Type B pancreatic cell (in vitro differentiated cells): ENCODE results near the gene GNB3. TPM values are rescaled to one million over a fixed set of nuclear protein-coding genes. Genes with fewer than 3 reads are reported as not detected.
"Not testable (repeated sequence)": the region's sequence is repeated elsewhere in the genome, so short reads cannot be mapped to it uniquely, and the experiment has no call there.

Experiments
- DNase-seq: peaks from one replicate; pipeline ENCODE4 v3.0.0; 2021; ENCODE audit warnings: mixed read lengths; ENCODE audit not compliant: unreplicated experiment; ENCODE audit errors: extremely low spot score
- H3K27ac Mint-ChIP-seq: 2 replicates; pipeline ENCODE4 v1.8.0; 2021; ENCODE audit warnings: mild to moderate bottlenecking, mixed read lengths
- H3K27me3 Mint-ChIP-seq: 2 replicates; pipeline ENCODE4 v1.8.0; 2021; ENCODE audit warnings: mixed read lengths
- H3K36me3 Mint-ChIP-seq: 2 replicates; pipeline ENCODE4 v1.8.0; 2021; ENCODE audit warnings: mixed read lengths
- H3K4me1 Mint-ChIP-seq: one replicate; pipeline ENCODE4 v1.8.0; 2021; ENCODE audit warnings: mixed read lengths; ENCODE audit not compliant: unreplicated experiment
- H3K4me3 Mint-ChIP-seq: 2 replicates; pipeline ENCODE4 v1.8.0; 2021; ENCODE audit warnings: mild to moderate bottlenecking, mixed read lengths
- H3K9me3 Mint-ChIP-seq: 2 replicates; pipeline ENCODE4 v1.8.0; 2021; ENCODE audit warnings: mixed read lengths
- CTCF ChIP-seq: fragments of 200-600 bp; sonication (generic); conservative IDR thresholded peaks from 2 replicates; pipeline ENCODE4 v1.5.0; 2021; ENCODE audit warnings: antibody characterized with exemption, mild to moderate bottlenecking
- total RNA-seq: library from RNA; stranded (reverse); gene quantifications from 2 replicates; pipeline ENCODE4 v1.2.1, GENCODE V29; 2021; ENCODE audit warnings: low replicate concordance

The GNB3 gene
- total RNA-seq, 1 donor from 2014 or later, result 25.2 TPM

DNA sequence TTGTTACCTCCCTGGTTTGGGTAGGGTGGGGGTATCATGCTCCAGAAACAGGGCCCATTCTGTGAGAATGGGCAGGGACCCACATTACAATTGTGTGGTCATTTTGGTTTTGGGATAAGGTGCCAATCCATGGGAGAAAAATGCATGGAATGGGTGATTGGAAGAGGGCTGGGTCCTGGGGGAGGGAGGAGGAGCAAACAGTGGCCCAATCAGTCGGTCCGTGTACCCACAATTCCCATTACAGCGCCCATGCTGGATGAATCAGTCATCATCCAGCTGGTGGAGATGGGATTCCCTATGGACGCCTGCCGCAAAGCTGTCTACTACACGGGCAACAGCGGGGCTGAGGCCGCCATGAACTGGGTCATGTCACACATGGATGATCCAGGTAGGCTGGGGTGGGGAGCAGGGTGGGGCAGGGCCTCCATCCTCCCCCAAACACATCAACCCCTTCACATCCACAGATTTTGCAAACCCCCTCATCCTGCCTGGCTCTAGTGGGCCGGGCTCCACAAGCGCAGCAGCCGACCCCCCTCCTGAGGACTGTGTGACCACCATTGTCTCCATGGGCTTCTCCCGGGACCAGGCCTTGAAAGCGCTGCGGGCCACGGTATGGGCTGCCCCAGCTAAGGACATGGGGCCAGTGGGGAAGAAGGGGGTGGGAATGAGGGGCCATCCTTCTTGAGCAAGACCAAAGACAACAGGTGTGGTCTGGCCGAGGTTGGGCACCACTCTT, 23.0 kb downstream of the GNB3 start:
- no peak for DNase-seq
- H3K27ac Mint-ChIP-seq, result no peak overlapping the region
- no peak overlapping the region for H3K4me3 Mint-ChIP-seq
- no peak for TF ChIP-seq CTCF
- peaks cover 9% of the 10 kb centered on the region for H3K4me1 Mint-ChIP-seq
- no peaks in the 10 kb centered on the region for H3K9me3 Mint-ChIP-seq
- H3K36me3 Mint-ChIP-seq, result peaks cover 41% of the 10 kb centered on the region
- no peaks in the 10 kb centered on the region for H3K27me3 Mint-ChIP-seq

DNA sequence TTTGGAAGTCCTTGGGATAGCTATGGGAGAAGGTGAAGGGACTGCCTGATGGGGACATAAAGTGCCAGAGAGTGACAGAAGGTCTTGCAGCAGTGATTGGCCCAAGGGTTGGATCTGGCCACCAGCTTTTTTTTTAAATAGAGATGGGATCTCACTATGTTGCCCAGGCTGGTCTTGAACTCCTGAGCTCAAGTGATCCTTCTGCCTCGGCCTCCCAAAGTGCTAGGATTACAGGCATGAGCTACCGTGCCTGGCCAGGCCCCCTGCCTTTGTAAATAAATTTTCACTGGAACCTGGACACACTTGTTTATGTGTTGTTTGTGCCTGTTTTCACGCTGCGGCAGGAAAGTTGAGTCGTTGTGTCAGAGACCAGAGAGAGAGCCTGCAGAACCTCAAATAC, 24.6 kb downstream of the GNB3 start:
- H3K27me3 Mint-ChIP-seq, DNase-seq, H3K27ac Mint-ChIP-seq, H3K9me3 Mint-ChIP-seq: not testable (repeated sequence)
- H3K36me3 Mint-ChIP-seq, result peaks cover 52% of the 10 kb centered on the region
- peak overlapping the region; percentile 70 for H3K4me3 Mint-ChIP-seq
- H3K4me1 Mint-ChIP-seq, result peaks cover 18% of the 10 kb centered on the region

DNA sequence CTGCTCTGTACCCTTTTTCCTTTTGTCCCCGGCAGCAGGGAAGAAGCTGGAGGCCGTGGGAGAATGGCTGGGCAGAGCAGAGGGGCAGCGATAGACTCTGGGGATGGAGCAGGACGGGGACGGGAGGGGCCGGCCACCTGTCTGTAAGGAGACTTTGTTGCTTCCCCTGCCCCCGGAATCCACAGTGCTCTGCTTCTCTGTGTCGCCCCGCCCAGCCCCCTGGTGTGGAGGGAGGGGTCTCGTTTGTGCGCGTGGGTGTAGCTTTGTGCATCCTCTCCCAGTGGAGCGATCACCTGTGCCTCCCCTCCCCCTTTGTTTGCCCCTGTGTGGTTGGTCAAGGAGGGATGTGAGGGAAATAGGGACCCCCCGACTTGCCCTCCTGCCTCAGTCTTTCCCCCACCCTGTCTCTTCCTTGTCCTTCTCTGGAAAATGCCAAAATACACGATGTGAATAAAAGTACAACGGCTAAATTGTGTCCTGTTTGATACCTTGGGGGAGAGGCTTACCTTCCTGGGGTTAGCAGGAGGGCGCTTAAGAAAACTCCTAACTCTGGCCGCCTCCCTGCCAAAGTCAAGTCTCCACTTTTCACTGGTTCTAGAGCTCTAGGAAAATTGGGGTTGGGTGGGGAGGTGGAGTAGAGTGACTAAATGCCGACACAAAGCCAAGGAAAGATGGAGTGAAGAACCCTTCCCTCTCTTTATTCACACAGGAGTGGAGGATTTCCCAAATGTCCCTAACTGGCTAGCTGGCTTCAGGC, 25.6 kb downstream of the GNB3 start:
- peak overlapping the region; percentile 97 for H3K4me3 Mint-ChIP-seq
- DNase-seq, result no peak
- no peaks in the 10 kb centered on the region for H3K27me3 Mint-ChIP-seq
- H3K4me1 Mint-ChIP-seq, result peaks cover 18% of the 10 kb centered on the region
- no peaks in the 10 kb centered on the region for H3K9me3 Mint-ChIP-seq
- peaks cover 46% of the 10 kb centered on the region for H3K36me3 Mint-ChIP-seq
- H3K27ac Mint-ChIP-seq, result peak overlapping the region; percentile 96
- no peak for TF ChIP-seq CTCF

- H3K36me3 Mint-ChIP-seq, result peaks cover 45% of the 10 kb centered on the region
- DNase-seq, result no peak
Observed at GRCh38 chr12:6866920-6867412, 26.2 kb downstream of the GNB3 start.

GRCh38 chr12:6867413-6868210, 26.9 kb downstream of the GNB3 start, which contains the start of gene TPI1:
Gene TPI1 (plus strand): TSS chr12:6867531. CDS start chr12:6867567, 36 bp downstream.
- peaks cover 27% of the 10 kb centered on the region for H3K4me1 Mint-ChIP-seq
- DNase-seq, result peak; percentile 85
- no peak for TF ChIP-seq CTCF
- no peaks in the 10 kb centered on the region for H3K27me3 Mint-ChIP-seq
- H3K9me3 Mint-ChIP-seq, result no peaks in the 10 kb centered on the region
- H3K27ac Mint-ChIP-seq, result peak within 1 kb of the TSS; percentile 96
- peak within 1 kb of the TSS; percentile 97 for H3K4me3 Mint-ChIP-seq
- H3K36me3 Mint-ChIP-seq, result peaks cover 40% of the 10 kb centered on the region

More at GRCh38 chr12:6866920-6867412, 26.2 kb downstream of the GNB3 start:
- Mint-ChIP-seq H3K27me3 (no peaks in the 10 kb centered on the region), H3K4me1 (peaks cover 23% of the 10 kb centered on the region), H3K9me3 (no peaks in the 10 kb centered on the region), H3K4me3 (peak overlapping the region; percentile 97), H3K27ac (peak overlapping the region; percentile 96)
- no peak for TF ChIP-seq CTCF
